Measurements from ENCODE around the gene RRP8. TPM values are rescaled to one million over a fixed set of nuclear protein-coding genes. Genes with fewer than 3 reads are reported as not detected.
A peak's percentile ranks its signal among the peaks of the same experiment; 100 is the strongest.

Gene RRP8
- total RNA-seq, 1 donor: 7.2 TPM

DNA sequence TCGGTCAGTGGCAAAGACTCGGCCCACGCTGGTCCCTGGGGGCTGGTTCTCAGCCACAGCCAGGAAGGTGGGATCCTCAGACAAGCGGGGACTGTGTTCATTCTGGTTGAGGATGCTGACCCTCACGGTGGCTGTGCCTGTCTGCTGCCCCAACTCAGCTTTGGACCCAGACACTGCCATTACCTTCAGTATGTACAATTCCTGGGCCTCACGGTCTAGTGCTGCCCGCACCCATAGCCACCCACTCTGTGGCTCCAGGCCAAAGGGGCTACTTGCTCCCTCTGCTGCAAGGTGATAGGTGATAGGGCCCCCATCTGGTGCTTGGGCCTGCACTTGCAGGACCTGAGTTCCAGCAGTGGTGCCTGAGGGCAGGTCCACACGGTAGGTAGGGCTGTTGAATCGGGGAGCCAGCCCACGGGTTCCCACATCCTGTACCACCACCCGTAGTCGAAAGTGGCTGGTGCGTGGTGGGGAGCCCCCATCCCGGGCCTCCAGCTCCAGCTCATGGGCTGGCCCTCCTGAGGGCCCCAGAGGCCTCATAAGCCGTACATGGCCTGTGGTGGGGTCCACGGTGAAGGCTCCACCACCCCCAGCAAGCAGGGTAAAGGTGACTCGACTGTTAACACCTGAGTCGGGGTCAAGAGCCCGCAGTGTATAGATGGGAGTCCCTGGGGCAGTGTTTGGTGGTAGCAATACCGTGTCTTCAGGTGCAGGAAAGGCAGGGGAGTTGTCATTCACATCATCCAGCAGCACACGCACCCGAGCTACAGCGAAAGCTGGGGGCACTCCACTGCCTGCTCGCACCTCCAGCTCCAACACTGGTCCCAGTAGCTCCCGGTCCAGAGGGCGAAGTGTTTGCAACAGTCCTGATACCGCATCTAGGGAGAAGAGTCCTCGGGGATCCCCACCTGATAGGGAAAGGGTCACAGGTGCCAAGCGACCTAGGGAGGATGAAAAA lies 29.0 kb upstream of the RRP8 start:
- H3K27me3 ChIP-seq (ENCODE audit: insufficient read depth, low read length): no peaks in the 10 kb centered on the region
- no peaks in the 10 kb centered on the region for H3K9me3 ChIP-seq (ENCODE audit: low read depth, low read length)
- no peaks in the 10 kb centered on the region for H3K79me2 ChIP-seq (ENCODE audit: insufficient read depth, low read length)
- no peak overlapping the region for H3K4me2 ChIP-seq (ENCODE audit: insufficient read depth, low read length)
- H2AFZ ChIP-seq (ENCODE audit: low read length): no peak overlapping the region
- H3K36me3 ChIP-seq (ENCODE audit: insufficient read depth, low read length): no peaks in the 10 kb centered on the region
- peak; percentile 68 for DNase-seq (ENCODE audit: insufficient read length, low spot score, missing footprints)
- H4K20me1 ChIP-seq (ENCODE audit: insufficient read depth, low read length): no peaks in the 10 kb centered on the region
- TF ChIP-seq, protein P1, sequence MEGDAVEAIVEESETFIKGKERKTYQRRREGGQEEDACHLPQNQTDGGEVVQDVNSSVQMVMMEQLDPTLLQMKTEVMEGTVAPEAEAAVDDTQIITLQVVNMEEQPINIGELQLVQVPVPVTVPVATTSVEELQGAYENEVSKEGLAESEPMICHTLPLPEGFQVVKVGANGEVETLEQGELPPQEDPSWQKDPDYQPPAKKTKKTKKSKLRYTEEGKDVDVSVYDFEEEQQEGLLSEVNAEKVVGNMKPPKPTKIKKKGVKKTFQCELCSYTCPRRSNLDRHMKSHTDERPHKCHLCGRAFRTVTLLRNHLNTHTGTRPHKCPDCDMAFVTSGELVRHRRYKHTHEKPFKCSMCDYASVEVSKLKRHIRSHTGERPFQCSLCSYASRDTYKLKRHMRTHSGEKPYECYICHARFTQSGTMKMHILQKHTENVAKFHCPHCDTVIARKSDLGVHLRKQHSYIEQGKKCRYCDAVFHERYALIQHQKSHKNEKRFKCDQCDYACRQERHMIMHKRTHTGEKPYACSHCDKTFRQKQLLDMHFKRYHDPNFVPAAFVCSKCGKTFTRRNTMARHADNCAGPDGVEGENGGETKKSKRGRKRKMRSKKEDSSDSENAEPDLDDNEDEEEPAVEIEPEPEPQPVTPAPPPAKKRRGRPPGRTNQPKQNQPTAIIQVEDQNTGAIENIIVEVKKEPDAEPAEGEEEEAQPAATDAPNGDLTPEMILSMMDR (IDR thresholded peaks at IDR 0.05; ENCODE audit: extremely low read depth, low read depth, low read length): no peak
- H3K4me1 ChIP-seq (ENCODE audit: insufficient read depth, low read length): peaks cover 8% of the 10 kb centered on the region
- no peak overlapping the region for H3K27ac ChIP-seq (ENCODE audit: low read depth, low read length)
- H3K4me3 ChIP-seq (ENCODE audit: insufficient read depth, low read length): no peak overlapping the region

DNA sequence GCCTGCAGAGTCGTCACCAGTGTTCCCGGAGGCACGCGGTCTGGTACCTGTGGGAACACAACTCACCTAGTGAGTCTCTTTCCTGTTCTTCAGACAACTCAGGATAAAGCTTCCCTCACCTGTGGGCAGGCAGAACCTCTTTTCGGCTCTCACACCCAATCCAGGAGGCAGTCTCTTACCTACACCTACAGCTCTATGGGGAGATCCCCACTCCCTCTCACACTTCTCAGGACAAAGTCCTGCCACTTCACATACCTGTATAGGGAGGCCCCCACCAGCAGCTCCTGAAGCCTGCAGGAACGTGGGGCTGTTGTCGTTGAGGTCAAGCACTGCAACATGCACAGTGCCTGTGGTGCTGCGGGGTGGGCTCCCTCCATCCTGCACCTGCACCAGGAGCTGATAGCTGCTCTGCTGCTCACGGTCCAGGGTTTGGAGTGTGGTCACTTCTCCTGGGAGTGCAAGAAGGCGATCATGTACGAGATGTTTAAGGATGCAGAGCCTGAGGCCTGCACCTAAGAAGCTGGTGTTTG lies 28.0 kb upstream of the RRP8 start:
- Histone ChIP-seq H3K4me2 (ENCODE audit: insufficient read depth, low read length) (no peak overlapping the region), H3K4me3 (ENCODE audit: insufficient read depth, low read length) (no peak overlapping the region), H3K79me2 (ENCODE audit: insufficient read depth, low read length) (no peaks in the 10 kb centered on the region), H4K20me1 (ENCODE audit: insufficient read depth, low read length) (no peaks in the 10 kb centered on the region), H3K27me3 (ENCODE audit: insufficient read depth, low read length) (no peaks in the 10 kb centered on the region), H3K9me3 (ENCODE audit: low read depth, low read length) (no peaks in the 10 kb centered on the region), H3K4me1 (ENCODE audit: insufficient read depth, low read length) (peaks cover 8% of the 10 kb centered on the region), H3K36me3 (ENCODE audit: insufficient read depth, low read length) (no peaks in the 10 kb centered on the region), H3K27ac (ENCODE audit: low read depth, low read length) (no peak overlapping the region), H2AFZ (ENCODE audit: low read length) (no peak overlapping the region)
- peak; percentile 91 for DNase-seq (ENCODE audit: insufficient read length, low spot score, missing footprints)
- TF ChIP-seq, protein P1 (IDR thresholded peaks at IDR 0.05; ENCODE audit: extremely low read depth, low read depth, low read length): no peak

DNA sequence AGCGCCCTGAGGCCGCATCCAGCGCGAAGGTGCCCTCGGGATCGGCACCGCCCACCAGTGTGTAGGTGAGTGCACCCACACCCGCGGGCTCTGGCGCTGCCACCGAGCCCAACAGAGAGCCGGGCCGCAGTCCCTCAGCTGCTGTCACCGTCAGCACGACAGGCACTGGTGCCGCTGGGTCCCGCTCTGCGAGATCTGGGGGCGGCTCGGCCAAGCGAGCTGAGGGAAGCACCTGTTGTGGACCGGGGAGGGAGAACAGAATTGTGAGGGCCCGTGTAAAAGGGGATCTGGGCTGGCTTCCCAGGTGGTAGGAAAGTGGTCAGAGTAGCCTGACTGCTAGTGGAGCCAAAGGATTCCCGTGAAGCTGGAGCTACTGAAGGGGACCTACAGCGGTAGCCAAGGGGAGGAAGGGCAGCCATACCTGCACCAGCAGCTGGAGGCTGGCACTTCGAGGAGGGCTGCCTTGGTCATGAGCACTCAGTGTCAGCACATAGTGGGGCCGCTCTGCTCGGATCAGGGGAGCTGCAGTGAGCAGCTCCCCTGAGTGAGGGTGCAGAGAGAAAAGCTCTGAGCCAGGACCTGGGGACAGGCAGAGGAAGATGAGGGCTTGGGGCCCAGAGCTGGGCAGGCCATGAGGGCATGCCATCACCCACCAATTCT lies 27.3 kb upstream of the RRP8 start:
- peaks cover 6% of the 10 kb centered on the region for H3K4me1 ChIP-seq (ENCODE audit: insufficient read depth, low read length)
- H3K27me3 ChIP-seq (ENCODE audit: insufficient read depth, low read length): no peaks in the 10 kb centered on the region
- no peaks in the 10 kb centered on the region for H3K36me3 ChIP-seq (ENCODE audit: insufficient read depth, low read length)
- no peak overlapping the region for H3K4me2 ChIP-seq (ENCODE audit: insufficient read depth, low read length)
- no peak overlapping the region for H3K4me3 ChIP-seq (ENCODE audit: insufficient read depth, low read length)
- TF ChIP-seq, protein P1 (IDR thresholded peaks at IDR 0.05; ENCODE audit: extremely low read depth, low read depth, low read length): no peak
- no peak overlapping the region for H3K27ac ChIP-seq (ENCODE audit: low read depth, low read length)
- H3K79me2 ChIP-seq (ENCODE audit: insufficient read depth, low read length): no peaks in the 10 kb centered on the region
- no peak overlapping the region for H2AFZ ChIP-seq (ENCODE audit: low read length)
- no peak for DNase-seq (ENCODE audit: insufficient read length, low spot score, missing footprints)
- H4K20me1 ChIP-seq (ENCODE audit: insufficient read depth, low read length): no peaks in the 10 kb centered on the region
- H3K9me3 ChIP-seq (ENCODE audit: low read depth, low read length): no peaks in the 10 kb centered on the region
